GM21526 (cell line): ENCODE results near the gene ZNF546.

Source experiments
- ATAC-seq: cut with Tn5 transposase; IDR thresholded peaks from one replicate; pipeline ENCODE4 v1.9.1; 2021; ENCODE audit warnings: moderate library complexity; ENCODE audit not compliant: unreplicated experiment, low FRiP score

ZNF546 gene

GRCh38 chr19:40053491-40053890 lies 56.6 kb downstream of the ZNF546 start:
- no peak for ATAC-seq

- ATAC-seq: no peak
Observed at GRCh38 chr19:40054632-40055031, 57.8 kb downstream of the ZNF546 start.

GRCh38 chr19:40055049-40055448 lies 58.2 kb downstream of the ZNF546 start:
- no peak for ATAC-seq

- ATAC-seq: peak; percentile 72
Observed at GRCh38 chr19:40055832-40056504, 59.1 kb downstream of the ZNF546 start, which contains the start of gene ZNF780B. ZNF780B (minus strand) TSS chr19:40056231; CDS start chr19:40050332, 5,899 bp downstream.

- no peak for ATAC-seq
Observed at GRCh38 chr19:40056505-40056904, 59.6 kb downstream of the ZNF546 start.

GRCh38 chr19:40057166-40057565 lies 60.3 kb downstream of the ZNF546 start:
- no peak for ATAC-seq

- no peak for ATAC-seq
Observed at GRCh38 chr19:40059624-40060023, 62.8 kb downstream of the ZNF546 start.

GRCh38 chr19:40070058-40070457 lies 73.2 kb downstream of the ZNF546 start:
- ATAC-seq: no peak
